DMS79 (cell line): ENCODE data around the gene DOCK10.
"Not testable (repeated sequence)": the region's sequence is repeated elsewhere in the genome, so short reads cannot be mapped to it uniquely, and the experiment has no call there.

Experiments
- DNase-seq: peaks from one replicate; lab custom pipeline; 2025; lab: John Stamatoyannopoulos, UW

The DOCK10 gene

GRCh38 chr2:225041851-225042799 is at the start of gene DOCK10:
Gene DOCK10 (minus strand): TSS chr2:225042468. CDS start chr2:225042374, 94 bp downstream.
- DNase-seq, result no peak

DNA sequence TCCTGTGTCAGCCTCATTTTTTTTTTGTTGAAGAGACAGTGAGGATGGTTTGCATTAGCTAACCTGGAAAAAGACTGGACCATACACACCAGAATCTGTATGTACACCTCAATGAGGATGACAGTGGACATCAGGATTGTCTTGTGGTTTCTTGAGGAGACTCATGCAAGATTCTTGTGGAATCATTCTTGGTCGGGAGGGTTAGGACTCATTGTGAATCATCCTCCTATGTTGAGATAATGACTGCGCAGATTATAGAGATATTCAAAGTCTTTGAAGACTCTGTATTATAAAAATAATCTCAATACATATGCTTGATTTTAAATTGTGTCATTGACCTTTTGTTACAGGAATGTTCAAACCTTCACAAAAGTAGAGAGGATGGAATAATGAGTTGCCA is 49.1 kb upstream of the DOCK10 start:
- DNase-seq, result no peak

GRCh38 chr2:225090746-225091145 is 48.5 kb upstream of the DOCK10 start:
- no peak for DNase-seq

DNA sequence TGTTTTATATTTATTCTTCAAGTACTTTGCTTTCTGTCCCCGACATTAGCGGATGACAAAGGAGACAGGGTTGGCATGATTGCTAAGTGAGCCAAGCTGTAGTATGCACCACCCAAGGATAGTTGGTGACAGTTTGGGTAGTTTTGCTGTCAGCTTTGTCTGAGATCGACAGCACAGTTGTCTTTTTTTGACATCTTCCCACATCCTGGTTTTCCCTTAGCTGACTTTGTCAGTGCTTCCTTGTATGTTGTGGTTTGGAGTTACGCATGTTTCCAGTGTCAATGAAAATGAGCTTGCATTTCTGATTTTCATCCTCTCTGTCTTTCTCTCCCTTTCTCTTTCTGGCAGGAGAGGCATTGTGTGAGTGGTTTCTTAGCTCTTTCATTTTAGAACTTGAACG is 44.6 kb upstream of the DOCK10 start:
- no peak for DNase-seq

GRCh38 chr2:225086439-225086838 is 44.2 kb upstream of the DOCK10 start:
- DNase-seq, result no peak

GRCh38 chr2:225083276-225083675 is 41.0 kb upstream of the DOCK10 start:
- DNase-seq, result no peak

DNA sequence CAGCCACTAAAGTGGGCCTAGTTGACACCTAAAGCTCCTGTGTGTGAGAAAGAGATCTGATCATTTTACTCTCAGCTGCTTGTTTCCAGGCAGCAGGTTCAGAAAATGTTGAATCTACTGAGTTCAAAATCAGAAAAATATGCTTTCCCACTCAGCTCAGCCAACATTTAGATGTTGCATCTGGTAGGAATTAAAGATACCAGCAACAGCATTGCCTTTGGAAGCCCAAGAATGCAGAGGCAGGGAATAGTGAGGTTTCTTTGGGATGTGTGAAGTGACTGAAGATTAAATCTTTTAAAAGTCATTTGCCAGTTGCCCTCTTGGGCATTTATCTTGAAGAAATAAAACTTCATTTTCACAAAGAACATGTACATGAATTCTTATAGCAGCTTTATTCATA is 33.9 kb upstream of the DOCK10 start:
- DNase-seq, result no peak

GRCh38 chr2:225074919-225075681 is 32.8 kb upstream of the DOCK10 start:
- DNase-seq, result no peak

DNA sequence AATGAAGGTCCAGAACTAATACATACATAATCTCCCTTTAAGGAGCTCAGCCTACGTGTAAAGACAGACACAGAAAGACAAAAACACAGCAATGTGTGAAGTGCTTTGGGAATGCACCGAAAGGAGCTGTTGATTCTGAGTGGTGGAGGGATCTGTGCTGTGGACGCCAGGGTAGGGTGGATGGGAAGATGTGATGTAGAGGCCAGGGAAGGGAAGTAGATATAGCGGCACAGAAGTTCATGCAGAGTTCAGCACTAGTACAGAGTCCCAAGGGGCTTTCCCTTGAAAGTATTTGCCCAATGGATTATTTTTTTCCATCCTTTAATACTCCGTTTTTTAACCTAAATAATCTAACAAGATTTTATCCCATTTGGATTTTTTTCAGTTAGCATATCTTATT is 32.1 kb upstream of the DOCK10 start:
- DNase-seq, result no peak

- DNase-seq, result no peak
Measured at GRCh38 chr2:225073198-225073597, 30.9 kb upstream of the DOCK10 start.

DNA sequence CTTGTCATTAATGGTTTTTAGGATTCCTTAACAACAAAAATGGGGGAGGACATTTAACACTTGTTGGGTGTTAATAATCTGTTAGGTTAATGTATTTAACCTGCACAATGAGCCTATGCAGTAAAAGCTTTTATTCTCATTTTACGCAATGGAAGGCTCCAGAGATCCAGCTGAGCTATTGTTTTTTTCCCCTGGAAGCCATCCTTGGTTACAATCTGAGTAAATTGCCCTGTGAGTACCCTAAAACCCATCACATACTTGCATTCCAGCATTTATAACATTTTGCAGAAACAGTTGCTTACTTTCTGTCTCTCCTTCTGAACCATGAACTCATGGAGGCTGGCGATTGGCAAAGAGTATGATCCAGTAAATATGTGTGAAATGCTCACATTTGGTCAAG is 30.2 kb upstream of the DOCK10 start:
- DNase-seq, result no peak

GRCh38 chr2:225070811-225071210 is 28.5 kb upstream of the DOCK10 start:
- no peak for DNase-seq

DNA sequence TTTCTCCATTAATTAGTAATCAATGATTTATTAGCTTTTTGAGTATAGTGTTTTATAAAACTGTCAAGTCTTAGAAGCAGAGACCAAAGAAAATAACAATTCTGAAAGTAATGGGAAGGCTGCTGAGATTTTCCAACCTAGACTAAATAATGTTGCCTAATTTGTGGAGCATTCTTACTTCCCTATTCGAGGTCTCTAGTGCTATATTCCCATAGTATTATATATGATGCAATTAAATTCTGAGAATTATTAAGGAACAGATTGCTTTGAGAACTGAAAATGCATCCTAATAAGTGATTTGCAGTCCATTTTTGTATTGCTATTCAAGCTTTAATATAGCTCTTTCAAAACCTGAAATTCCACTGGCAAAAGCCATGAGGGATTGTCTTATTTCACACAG is 27.7 kb upstream of the DOCK10 start:
- DNase-seq, result no peak

- no peak for DNase-seq
Measured at GRCh38 chr2:225069477-225069876, 27.2 kb upstream of the DOCK10 start.

DNA sequence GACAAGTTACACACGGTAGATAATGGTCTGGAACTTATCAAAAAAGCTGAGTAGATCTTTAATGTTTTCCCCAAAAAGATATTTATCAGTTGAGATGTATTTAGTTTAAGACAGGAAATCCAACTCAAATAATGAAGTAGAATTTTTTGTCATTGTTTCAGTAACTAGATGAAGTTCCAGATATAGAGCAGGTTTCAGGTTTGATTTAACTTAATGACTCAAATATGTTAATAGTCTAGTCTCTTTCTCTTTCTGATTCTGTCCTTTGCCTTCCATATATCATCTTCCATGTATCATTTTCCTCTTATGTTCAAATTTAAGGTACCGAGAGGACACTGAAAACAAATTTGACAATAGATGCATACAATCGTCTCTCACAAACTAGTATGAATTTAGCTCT is 23.6 kb upstream of the DOCK10 start:
- no peak for DNase-seq

- DNase-seq, result no peak
Measured at GRCh38 chr2:225064928-225065327, 22.7 kb upstream of the DOCK10 start.

DNA sequence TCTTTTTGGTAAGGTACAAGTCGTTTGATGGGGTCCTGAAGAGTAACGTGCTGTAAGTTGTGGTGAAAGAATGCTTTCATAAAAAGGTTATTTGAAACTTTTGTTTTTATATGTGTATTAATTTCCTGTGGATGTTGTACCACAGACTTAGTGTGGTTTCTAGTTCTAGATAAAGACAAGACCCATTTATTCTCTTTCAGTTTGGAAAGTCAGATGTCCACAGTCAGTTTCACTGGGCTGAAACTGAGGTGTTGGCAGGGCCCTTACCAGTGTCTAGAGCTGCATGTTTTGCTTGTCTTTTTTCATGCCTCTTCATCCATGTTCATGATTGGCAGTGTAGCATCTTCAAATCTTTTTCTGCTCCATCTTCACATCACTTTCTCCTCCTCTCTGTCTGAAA is 22.1 kb upstream of the DOCK10 start:
- DNase-seq, result no peak

DNA sequence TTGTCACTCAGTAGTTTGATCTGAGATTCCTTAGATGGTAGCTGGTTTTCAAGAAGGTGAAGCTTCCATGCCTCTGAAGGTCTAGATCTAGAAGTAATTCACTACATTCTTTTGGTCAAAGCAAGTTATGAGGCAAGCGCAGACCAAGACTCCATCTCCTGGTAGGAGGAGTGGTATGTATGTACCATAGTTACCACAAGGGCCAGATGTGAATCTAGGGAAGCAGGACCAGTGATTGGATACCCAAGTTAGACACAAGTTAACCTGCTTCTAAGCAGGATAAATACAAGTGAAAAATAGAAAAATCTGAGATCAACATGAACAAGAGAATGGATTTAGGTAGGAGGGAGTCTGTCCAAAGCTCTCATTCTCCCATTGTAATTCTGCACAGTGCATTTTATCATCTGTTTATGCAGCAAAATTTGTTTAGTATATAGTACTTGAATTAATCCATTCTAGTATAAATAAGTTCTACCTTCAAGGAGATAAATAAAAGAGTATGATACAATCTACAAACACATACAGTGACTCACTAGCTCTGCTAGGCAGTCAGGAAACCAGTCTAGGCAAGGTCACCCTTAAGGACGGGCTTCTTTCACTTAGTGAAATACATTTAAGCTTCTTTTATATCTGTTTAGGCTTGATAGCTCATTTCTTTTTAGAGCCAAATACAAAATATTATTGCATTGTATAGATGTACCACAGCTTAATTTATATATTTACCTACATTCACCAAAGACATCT is 14.2 kb upstream of the DOCK10 start:
- no peak for DNase-seq

DNA sequence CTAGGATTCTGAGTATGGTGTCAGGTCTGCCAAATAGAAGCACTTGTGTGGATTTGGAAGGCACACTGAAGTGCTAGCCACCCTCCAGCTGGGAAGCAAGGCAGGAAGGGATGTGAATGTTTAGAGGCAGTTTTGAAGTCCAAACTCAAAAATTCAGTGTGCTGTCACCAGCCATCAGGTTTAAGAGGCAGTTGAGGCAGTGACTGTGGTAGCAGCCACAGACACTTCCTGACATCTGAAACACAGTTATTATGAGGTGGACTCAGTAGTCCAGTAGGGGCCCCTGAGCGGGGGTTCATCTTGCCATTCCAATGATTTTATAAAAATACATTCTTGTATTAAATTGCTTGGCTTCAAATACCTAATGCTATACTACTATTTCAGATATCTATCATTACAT is 13.4 kb upstream of the DOCK10 start:
- no peak for DNase-seq

- no peak for DNase-seq
Measured at GRCh38 chr2:225052703-225053102, 10.4 kb upstream of the DOCK10 start.

DNA sequence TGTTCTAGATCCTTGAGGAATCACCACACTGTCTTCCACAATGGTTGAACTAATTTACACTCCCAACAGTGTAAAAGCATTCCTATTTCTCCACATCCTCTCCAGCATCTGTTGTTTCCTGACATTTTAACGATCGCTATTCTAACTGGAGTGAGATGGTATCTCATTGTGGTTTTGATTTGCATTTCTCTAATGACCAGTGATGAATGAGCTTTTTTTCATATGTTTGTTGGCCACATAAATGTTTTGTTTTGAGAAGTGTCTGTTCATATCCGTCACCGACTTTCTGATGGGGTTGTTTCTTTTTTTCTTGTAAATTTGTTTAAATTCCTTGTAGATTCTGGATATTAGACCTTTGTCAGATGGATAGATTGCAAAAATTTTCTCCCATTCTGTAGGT is 5.2 kb upstream of the DOCK10 start:
- not testable (repeated sequence) for DNase-seq

DNA sequence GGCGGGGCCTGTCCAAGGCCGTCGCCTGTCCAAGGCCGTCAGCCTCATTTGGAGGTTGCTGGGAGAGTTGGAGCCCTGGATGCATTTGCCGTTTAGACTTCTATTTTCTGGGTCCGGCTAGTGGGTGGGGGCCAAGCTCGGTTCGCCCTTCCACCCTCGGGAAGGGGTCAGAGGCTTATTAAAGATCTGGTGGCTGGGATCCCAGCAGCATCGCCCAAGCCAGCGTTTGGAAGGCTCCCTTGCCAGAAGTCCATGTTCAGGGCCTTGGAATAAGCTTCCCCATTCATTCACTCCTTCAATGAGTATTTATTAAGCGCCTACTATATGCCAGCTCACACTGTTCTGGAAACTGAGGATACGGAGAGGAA is 516 bp upstream of the DOCK10 start:
- no peak for DNase-seq
